ENCODE data around the gene TICAM1. TPM values are rescaled to one million over a fixed set of nuclear protein-coding genes. Genes with fewer than 3 reads are reported as not detected.

The TICAM1 gene
- total and polyA plus RNA-seq, 2 donors (not counting 1 experiment from before 2014, with no cell fraction given): 0.65 to 4.1 TPM

- H3K4me1 ChIP-seq (ENCODE audit: control insufficient read depth, extremely low read depth, insufficient read depth, low read length): peaks cover 5% of the 10 kb centered on the region
- TF ChIP-seq CTCF (conservative IDR thresholded peaks at IDR 0.05 in 1 of 2, IDR thresholded peaks at IDR 0.05 in 1 of 2; ENCODE audit: low read depth in 1 of 2, low read length in 2 of 2): no peak
- no peak for TF ChIP-seq EZH2 (IDR thresholded peaks at IDR 0.05; ENCODE audit: low read length, missing control alignments)
- no peaks in the 10 kb centered on the region for H4K20me1 ChIP-seq (ENCODE audit: control insufficient read depth, extremely low read depth, insufficient read depth, low read length)
- H3K4me2 ChIP-seq (ENCODE audit: extremely low read depth, insufficient read depth, low read length): peak within 1 kb of the TSS; percentile 76
- H3K4me3 ChIP-seq (replicated peaks in 1 of 4; ENCODE audit: control extremely low read depth in 1 of 4, insufficient read depth in 1 of 4, low read depth in 3 of 4, low read length in 4 of 4): peak within 1 kb of the TSS; percentile 71 to 96 (median 86)
- peak within 1 kb of the TSS; percentile 77 for H2AFZ ChIP-seq (ENCODE audit: low read length)
- peaks cover 37% of the 10 kb centered on the region for H3K79me2 ChIP-seq (ENCODE audit: control insufficient read depth, insufficient read depth, low read length)
- peak within 1 kb of the TSS; percentile 91 for H3K27ac ChIP-seq (ENCODE audit: insufficient read depth, low read length)
- peak; percentile 95 to 96 for DNase-seq (ENCODE audit: low read depth in 2 of 2)
- no peaks in the 10 kb centered on the region for H3K9me3 ChIP-seq (ENCODE audit: control insufficient read depth, insufficient read depth, low read depth, low read length)
- no peaks in the 10 kb centered on the region for H3K36me3 ChIP-seq (ENCODE audit: control insufficient read depth, insufficient read depth, low read length)
- no peaks in the 10 kb centered on the region for H3K27me3 ChIP-seq (ENCODE audit: control insufficient read depth, insufficient read depth, low read length)
- H3K9ac ChIP-seq (ENCODE audit: insufficient read depth, low read length): peak within 1 kb of the TSS; percentile 82
Observed at GRCh38 chr19:4867534-4868285, 36.2 kb upstream of the TICAM1 start, which contains the start of gene PLIN3. Gene PLIN3 (minus strand): TSS chr19:4867667. CDS start chr19:4861394, 6,273 bp downstream.

- peak; percentile 44 to 48 for DNase-seq (ENCODE audit: low read depth in 2 of 2)
Observed at GRCh38 chr19:4866595-4867424, 35.3 kb upstream of the TICAM1 start.

More at GRCh38 chr19:4866595-4867424, 35.3 kb upstream of the TICAM1 start:
- peaks cover 3% of the 10 kb centered on the region for H3K4me1 ChIP-seq (ENCODE audit: control insufficient read depth, extremely low read depth, insufficient read depth, low read length)
- H2AFZ ChIP-seq (ENCODE audit: low read length): no peak overlapping the region
- H3K9ac ChIP-seq (ENCODE audit: insufficient read depth, low read length): peak overlapping the region; percentile 64
- H4K20me1 ChIP-seq (ENCODE audit: control insufficient read depth, extremely low read depth, insufficient read depth, low read length): no peaks in the 10 kb centered on the region
- H3K27ac ChIP-seq (ENCODE audit: insufficient read depth, low read length): peak overlapping the region; percentile 76
- peak overlapping the region; percentile 76 for H3K4me2 ChIP-seq (ENCODE audit: extremely low read depth, insufficient read depth, low read length)
- no peaks in the 10 kb centered on the region for H3K27me3 ChIP-seq (ENCODE audit: control insufficient read depth, insufficient read depth, low read length)
- peaks cover 3% of the 10 kb centered on the region for H3K36me3 ChIP-seq (ENCODE audit: control insufficient read depth, insufficient read depth, low read length)
- peak overlapping the region; percentile 71 to 96 (median 86) for H3K4me3 ChIP-seq (replicated peaks in 1 of 4; ENCODE audit: control extremely low read depth in 1 of 4, insufficient read depth in 1 of 4, low read depth in 3 of 4, low read length in 4 of 4)
- TF ChIP-seq EZH2 (IDR thresholded peaks at IDR 0.05; ENCODE audit: low read length, missing control alignments) (no peak), CTCF (conservative IDR thresholded peaks at IDR 0.05 in 1 of 2, IDR thresholded peaks at IDR 0.05 in 1 of 2; ENCODE audit: low read depth in 1 of 2, low read length in 2 of 2) (no peak)
- H3K79me2 ChIP-seq (ENCODE audit: control insufficient read depth, insufficient read depth, low read length): peaks cover 44% of the 10 kb centered on the region
- H3K9me3 ChIP-seq (ENCODE audit: control insufficient read depth, insufficient read depth, low read depth, low read length): no peaks in the 10 kb centered on the region
